Smooth muscle cell (in vitro differentiated cells): ENCODE results near the gene FBXO48. TPM values are rescaled to one million over a fixed set of nuclear protein-coding genes. Genes with fewer than 3 reads are reported as not detected.

Experiments used
- DNase-seq: peaks from one replicate; lab custom pipeline; 2025; ENCODE audit not compliant: unreplicated experiment; lab: John Stamatoyannopoulos, UW
- H2AFZ ChIP-seq: fragments of 200-600 bp; sonication (generic); 2 replicates; pipeline ENCODE4 v1.6.0; 2016; ENCODE audit warnings: antibody characterized with exemption, low read depth, mild to moderate bottlenecking
- H3F3A ChIP-seq: fragments of 200-600 bp; sonication (generic); 2 replicates; pipeline ENCODE4 v1.6.0; 2017; ENCODE audit warnings: antibody characterized with exemption, low read depth
- H3K27ac ChIP-seq: fragments of 200-600 bp; sonication (generic); 2 replicates; pipeline ENCODE4 v1.5.1; 2016; ENCODE audit warnings: low read depth, mild to moderate bottlenecking
- H3K27me3 ChIP-seq: fragments of 200-600 bp; sonication (generic); 2 replicates; pipeline ENCODE4 v1.6.1; 2016; ENCODE audit warnings: low read depth, mild to moderate bottlenecking
- H3K36me3 ChIP-seq: fragments of 200-600 bp; sonication (generic); 2 replicates; pipeline ENCODE4 v1.5.1; 2016; ENCODE audit warnings: low read depth
- H3K4me1 ChIP-seq: fragments of 200-600 bp; sonication (generic); 2 replicates; pipeline ENCODE4 v1.5.1; 2016; ENCODE audit warnings: low read depth
- H3K4me2 ChIP-seq: fragments of 200-600 bp; sonication (generic); 2 replicates; pipeline ENCODE4 v1.6.0; 2016; ENCODE audit warnings: mild to moderate bottlenecking
- H3K4me3 ChIP-seq: fragments of 200-600 bp; sonication (generic); 2 replicates; pipeline ENCODE4 v1.5.1; 2016; ENCODE audit warnings: mild to moderate bottlenecking
- H3K79me2 ChIP-seq: fragments of 200-600 bp; sonication (generic); 2 replicates; pipeline ENCODE4 v1.6.0; 2016; ENCODE audit warnings: low read depth, mild to moderate bottlenecking
- H3K9ac ChIP-seq: fragments of 200-600 bp; sonication (generic); 2 replicates; pipeline ENCODE4 v1.6.0; 2016; ENCODE audit warnings: low read depth
- H3K9me3 ChIP-seq: fragments of 200-600 bp; sonication (generic); replicated peaks from 2 replicates; pipeline ENCODE4 v1.5.1; 2016; ENCODE audit warnings: low read depth
- H4K20me1 ChIP-seq: fragments of 200-600 bp; sonication (generic); 2 replicates; pipeline ENCODE4 v1.6.0; 2016; ENCODE audit warnings: low read depth
- CTCF ChIP-seq: fragments of 200-600 bp; sonication (generic); IDR thresholded peaks from 2 replicates; pipeline ENCODE4 v1.5.1; 2017; ENCODE audit warnings: borderline replicate concordance, mild to moderate bottlenecking, antibody characterized with exemption; ENCODE audit not compliant: insufficient read depth, poor library complexity, severe bottlenecking
- WGBS: methylation state at CpG from one replicate; pipeline ENCODE4 v1.1.7; 2016; ENCODE audit warnings: low lambda C conversion rate; 5-methylcytosine and 5-hydroxymethylcytosine counted together
- polyA plus RNA-seq: library from polyadenylated mRNA; unstranded; fragments of >200 nt; fragmentation: Nextera tagmentation; extraction: Ambion mirVana; gene quantifications from 2 replicates; pipeline ENCODE4 v1.2.1, GENCODE V29; 2016
- total RNA-seq: library from RNA; depleted of rRNA; stranded (reverse); fragments of >200 nt; gene quantifications from 2 replicates; pipeline ENCODE4 v1.2.3, GENCODE V29; 2014

Gene FBXO48
- 0.81 and 1.5 TPM in 2 replicates for total RNA-seq
- polyA plus RNA-seq, result 0.42 and 0.61 TPM in 2 replicates

- Histone ChIP-seq H3K36me3 (no peaks in the 10 kb centered on the region), H4K20me1 (no peaks in the 10 kb centered on the region), H3F3A (peaks cover 9% of the 10 kb centered on the region), H3K79me2 (peaks cover 18% of the 10 kb centered on the region), H3K4me2 (peak within 1 kb of the TSS; percentile 99), H2AFZ (peak within 1 kb of the TSS; percentile 95), H3K4me1 (peaks cover 10% of the 10 kb centered on the region), H3K4me3 (peak within 1 kb of the TSS; percentile 94), H3K27me3 (no peaks in the 10 kb centered on the region), H3K9me3 (no peaks in the 10 kb centered on the region), H3K27ac (peak within 1 kb of the TSS; percentile 96), H3K9ac (peak within 1 kb of the TSS; percentile 99)
- no peak for TF ChIP-seq CTCF
- peak; percentile 90 for DNase-seq
- under 1% methylated on average over 80 of the region's 82 CpGs for WGBS
These were observed at the start of gene FBXO48, which contains the start of gene APLF for GRCh38 chr2:68467077-68467960. FBXO48 (minus strand) TSS chr2:68467294; CDS start chr2:68465145, 2,149 bp downstream. APLF (plus strand) TSS chr2:68467585; CDS start chr2:68467732, 147 bp downstream.

- H3K79me2 ChIP-seq, result no peaks in the 10 kb centered on the region
- no peak overlapping the region for H3K9ac ChIP-seq
- no peaks in the 10 kb centered on the region for H3F3A ChIP-seq
- DNase-seq, result no peak
- no peak overlapping the region for H3K4me2 ChIP-seq
- WGBS, result 93% methylated on average over 5 of the region's 5 CpGs
- no peak overlapping the region for H2AFZ ChIP-seq
- no peaks in the 10 kb centered on the region for H4K20me1 ChIP-seq
- H3K27ac ChIP-seq, result no peak overlapping the region
- no peaks in the 10 kb centered on the region for H3K36me3 ChIP-seq
- H3K27me3 ChIP-seq, result no peaks in the 10 kb centered on the region
- no peak for TF ChIP-seq CTCF
- H3K4me3 ChIP-seq, result no peak overlapping the region
- H3K4me1 ChIP-seq, result no peaks in the 10 kb centered on the region
- no peaks in the 10 kb centered on the region for H3K9me3 ChIP-seq
These were observed 49.2 kb upstream of the FBXO48 start for GRCh38 chr2:68516051-68516955.

GRCh38 chr2:68514316-68514929 lies 47.3 kb upstream of the FBXO48 start:
- DNase-seq, result no peak
- WGBS, result 60% methylated on average over 2 of the region's 2 CpGs
- Histone ChIP-seq H3F3A (no peaks in the 10 kb centered on the region), H3K27ac (no peak overlapping the region), H3K27me3 (no peaks in the 10 kb centered on the region), H4K20me1 (no peaks in the 10 kb centered on the region), H3K79me2 (no peaks in the 10 kb centered on the region), H3K4me2 (no peak overlapping the region), H2AFZ (no peak overlapping the region), H3K9ac (no peak overlapping the region), H3K9me3 (no peaks in the 10 kb centered on the region), H3K4me3 (no peak overlapping the region), H3K36me3 (no peaks in the 10 kb centered on the region), H3K4me1 (no peaks in the 10 kb centered on the region)
- no peak for TF ChIP-seq CTCF
